ENCODE measurements around the gene MACROD1.

MACROD1 gene

GRCh38 chr11:64144587-64145472, 21.1 kb downstream of the MACROD1 start:
- no peak for DNase-seq (ENCODE audit: low read depth)
- TF ChIP-seq CTCF (IDR thresholded peaks at IDR 0.05; ENCODE audit: low read depth, low read length, missing control alignments), result no peak
- H3K4me3 ChIP-seq (ENCODE audit: low read depth, low read length), result no peak overlapping the region

- no peak for TF ChIP-seq CTCF (IDR thresholded peaks at IDR 0.05; ENCODE audit: low read depth, low read length, missing control alignments)
- no peak for DNase-seq (ENCODE audit: low read depth)
- H3K4me3 ChIP-seq (ENCODE audit: low read depth, low read length), result no peak overlapping the region
Observed at GRCh38 chr11:64141081-64141783, 24.7 kb downstream of the MACROD1 start.

- TF ChIP-seq CTCF (IDR thresholded peaks at IDR 0.05; ENCODE audit: low read depth, low read length, missing control alignments), result no peak
- no peak for DNase-seq (ENCODE audit: low read depth)
- no peak overlapping the region for H3K4me3 ChIP-seq (ENCODE audit: low read depth, low read length)
Observed at GRCh38 chr11:64140082-64140481, 25.8 kb downstream of the MACROD1 start.

- no peak for DNase-seq (ENCODE audit: low read depth)
- H3K4me3 ChIP-seq (ENCODE audit: low read depth, low read length), result no peak overlapping the region
- TF ChIP-seq CTCF (IDR thresholded peaks at IDR 0.05; ENCODE audit: low read depth, low read length, missing control alignments), result no peak
Observed at GRCh38 chr11:64139049-64139448, 26.9 kb downstream of the MACROD1 start.

- TF ChIP-seq CTCF (IDR thresholded peaks at IDR 0.05; ENCODE audit: low read depth, low read length, missing control alignments), result no peak
- no peak overlapping the region for H3K4me3 ChIP-seq (ENCODE audit: low read depth, low read length)
- no peak for DNase-seq (ENCODE audit: low read depth)
Observed at GRCh38 chr11:64138398-64138797, 27.5 kb downstream of the MACROD1 start.

GRCh38 chr11:64136765-64137441, 29.0 kb downstream of the MACROD1 start:
- TF ChIP-seq CTCF (IDR thresholded peaks at IDR 0.05; ENCODE audit: low read depth, low read length, missing control alignments), result no peak
- H3K4me3 ChIP-seq (ENCODE audit: low read depth, low read length), result no peak overlapping the region

More at GRCh38 chr11:64136765-64137441, 29.0 kb downstream of the MACROD1 start:
- no peak for DNase-seq (ENCODE audit: low read depth)
